ENCODE results near the gene BBS9.

Gene BBS9

DNA sequence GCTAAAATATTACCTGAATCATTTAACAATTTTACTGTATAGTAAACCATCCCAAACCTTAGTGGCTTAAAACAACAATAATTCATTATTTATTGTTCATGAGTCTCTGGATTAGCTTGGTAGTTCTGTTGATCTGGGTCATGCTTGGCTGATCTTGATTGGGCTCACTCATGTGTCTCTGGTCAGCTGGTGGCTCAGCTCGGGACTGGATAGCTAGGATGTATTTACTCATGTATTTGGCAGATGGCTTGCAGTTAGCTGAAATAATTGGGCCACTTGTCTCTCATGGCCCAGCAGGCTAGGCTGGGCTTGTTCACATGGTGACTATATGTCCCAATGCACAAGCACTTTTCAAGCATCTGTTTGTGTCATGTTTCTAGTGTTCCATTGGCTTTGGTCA is 262.8 kb downstream of the BBS9 start:
- no peak for DNase-seq

- no peak for DNase-seq
These were observed 264.4 kb downstream of the BBS9 start for GRCh38 chr7:33393770-33394169.

GRCh38 chr7:33395340-33395739 is 266.0 kb downstream of the BBS9 start:
- DNase-seq, result no peak

DNA sequence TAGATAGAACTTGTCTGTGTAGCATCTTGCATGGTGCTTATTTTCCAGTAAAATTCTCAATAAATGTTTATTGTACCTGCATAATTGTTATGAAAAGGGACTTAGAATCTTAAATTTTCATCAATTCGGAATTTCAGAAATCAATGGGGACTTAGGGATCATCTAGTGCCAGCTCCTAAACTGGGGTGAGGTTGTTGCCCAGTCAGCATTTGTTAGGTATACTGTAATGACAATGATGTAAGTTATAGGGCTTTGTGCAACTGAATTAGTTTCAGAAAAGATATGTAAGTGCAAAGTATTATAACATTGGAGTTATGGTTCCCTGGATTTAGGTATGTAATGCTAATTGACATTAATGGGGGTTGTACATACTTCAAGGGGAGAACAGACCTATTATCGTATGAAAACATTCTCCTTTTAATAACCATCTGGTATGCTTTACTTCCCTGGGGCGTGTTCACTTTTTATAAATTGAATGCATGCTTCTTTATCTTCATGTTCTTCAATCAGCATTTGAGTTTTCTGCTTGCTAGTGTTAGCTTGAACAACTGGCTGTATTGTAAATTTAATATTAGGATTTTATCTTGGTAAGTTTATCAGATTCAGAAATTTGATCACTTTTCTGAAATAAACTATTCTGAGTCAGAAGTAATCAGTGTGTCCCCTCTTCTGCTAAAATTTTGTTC is 270.3 kb downstream of the BBS9 start:
- DNase-seq, result no peak

DNA sequence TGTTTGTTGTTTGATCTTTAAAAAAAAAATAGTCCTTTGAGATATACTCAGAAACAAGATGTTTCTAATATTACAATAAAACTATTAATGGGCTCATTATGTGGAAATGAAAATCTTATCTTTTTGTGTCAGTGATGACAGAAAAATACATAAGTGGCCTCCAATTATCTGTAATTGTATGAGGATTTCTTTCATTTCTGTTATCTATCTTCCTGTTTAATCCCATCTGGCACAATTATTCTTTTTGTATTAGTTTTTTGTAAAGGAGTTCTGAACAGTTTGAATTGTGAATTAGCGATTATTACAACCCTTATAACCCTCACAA is 270.8 kb downstream of the BBS9 start:
- DNase-seq, result no peak

DNA sequence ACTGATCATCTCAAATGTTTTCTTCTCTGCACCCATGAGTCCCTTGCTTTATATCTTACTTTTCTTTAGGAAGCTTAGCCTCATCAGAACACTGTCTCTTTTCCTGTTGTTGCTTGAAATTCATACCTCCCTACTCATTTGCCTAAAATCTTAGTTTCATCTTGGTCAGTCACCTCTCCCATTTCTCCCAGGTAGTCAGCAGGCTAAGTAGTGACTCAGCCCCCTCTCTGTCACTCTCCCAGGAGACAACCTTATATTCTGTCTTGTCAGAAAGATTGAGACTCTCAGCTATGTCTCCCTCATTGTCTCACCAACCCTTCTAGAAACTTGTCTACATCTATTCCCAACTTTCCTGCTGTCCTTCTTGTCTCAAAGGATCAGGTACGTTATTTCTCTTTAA is 280.9 kb downstream of the BBS9 start:
- DNase-seq, result no peak

- DNase-seq, result no peak
These were observed 281.7 kb downstream of the BBS9 start for GRCh38 chr7:33411020-33411419.

DNA sequence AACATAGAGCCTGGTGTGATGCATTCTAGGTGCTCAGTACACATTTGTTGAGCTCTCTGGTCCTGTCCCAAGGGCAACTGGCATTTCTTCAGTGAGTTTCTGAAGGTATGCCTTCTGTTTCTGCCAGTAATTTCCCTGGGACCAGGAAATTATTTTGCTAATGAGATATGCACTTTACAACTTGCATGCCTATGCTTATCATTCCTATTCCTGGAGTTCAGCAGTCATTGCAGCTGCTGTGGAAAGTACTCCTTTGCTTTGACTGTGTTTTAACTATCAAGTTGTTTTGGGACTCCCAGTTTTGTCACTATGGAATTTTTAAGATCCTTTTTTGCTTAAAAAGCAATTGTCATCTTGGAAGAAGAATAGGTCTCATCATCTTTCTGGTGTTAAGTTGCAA is 283.0 kb downstream of the BBS9 start:
- DNase-seq, result no peak

- no peak for DNase-seq
These were observed 288.9 kb downstream of the BBS9 start for GRCh38 chr7:33418251-33418701.

DNA sequence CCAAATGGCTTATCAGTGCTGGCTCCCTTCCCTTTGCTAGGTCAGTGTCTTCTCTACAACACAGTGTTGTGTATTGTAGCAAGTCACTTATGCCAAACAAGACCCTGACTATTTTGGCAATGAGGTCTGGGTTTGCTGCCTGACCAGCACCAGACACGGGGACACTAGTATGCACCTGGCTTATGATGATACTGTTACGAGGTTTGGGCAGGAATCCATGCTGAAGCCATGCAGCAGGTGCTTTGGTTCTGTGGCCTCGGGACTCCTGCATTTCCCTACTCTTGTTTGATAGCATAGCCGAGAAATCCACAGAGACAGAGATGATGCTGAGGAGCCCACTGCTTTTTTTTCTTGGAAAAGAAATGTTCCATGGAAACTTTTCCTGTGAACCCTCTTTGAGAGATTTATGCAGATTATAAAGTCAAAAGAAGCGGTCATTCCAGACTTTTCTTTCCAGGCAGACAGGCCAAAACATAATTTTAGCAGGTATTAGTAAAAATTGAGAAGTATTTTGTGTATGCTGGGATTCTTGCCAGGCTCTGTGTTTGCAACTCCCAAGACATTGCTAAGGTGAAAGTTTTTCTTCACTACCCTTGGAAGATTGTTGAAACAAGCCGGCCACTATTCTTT is 291.1 kb downstream of the BBS9 start:
- no peak for DNase-seq

DNA sequence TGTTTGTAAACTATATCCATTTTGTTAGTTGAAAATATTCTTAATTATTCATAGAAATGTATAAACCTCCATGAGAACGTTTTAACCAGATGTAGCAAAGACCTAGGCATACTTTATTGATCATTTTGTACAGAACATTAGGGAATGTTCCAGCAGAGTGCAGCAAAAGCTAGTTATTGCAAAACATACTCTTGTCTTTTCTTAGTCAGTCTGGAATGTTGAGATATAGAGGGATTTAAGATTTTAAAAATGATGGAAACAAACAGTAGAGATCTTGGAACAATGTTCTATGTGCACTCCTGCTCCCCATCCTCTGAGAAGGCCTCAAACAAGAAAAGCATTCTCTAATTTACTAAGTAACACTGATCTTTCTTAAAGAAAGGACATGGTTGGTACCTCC is 292.1 kb downstream of the BBS9 start:
- no peak for DNase-seq

- no peak for DNase-seq
These were observed 292.8 kb downstream of the BBS9 start for GRCh38 chr7:33422141-33422540.

DNA sequence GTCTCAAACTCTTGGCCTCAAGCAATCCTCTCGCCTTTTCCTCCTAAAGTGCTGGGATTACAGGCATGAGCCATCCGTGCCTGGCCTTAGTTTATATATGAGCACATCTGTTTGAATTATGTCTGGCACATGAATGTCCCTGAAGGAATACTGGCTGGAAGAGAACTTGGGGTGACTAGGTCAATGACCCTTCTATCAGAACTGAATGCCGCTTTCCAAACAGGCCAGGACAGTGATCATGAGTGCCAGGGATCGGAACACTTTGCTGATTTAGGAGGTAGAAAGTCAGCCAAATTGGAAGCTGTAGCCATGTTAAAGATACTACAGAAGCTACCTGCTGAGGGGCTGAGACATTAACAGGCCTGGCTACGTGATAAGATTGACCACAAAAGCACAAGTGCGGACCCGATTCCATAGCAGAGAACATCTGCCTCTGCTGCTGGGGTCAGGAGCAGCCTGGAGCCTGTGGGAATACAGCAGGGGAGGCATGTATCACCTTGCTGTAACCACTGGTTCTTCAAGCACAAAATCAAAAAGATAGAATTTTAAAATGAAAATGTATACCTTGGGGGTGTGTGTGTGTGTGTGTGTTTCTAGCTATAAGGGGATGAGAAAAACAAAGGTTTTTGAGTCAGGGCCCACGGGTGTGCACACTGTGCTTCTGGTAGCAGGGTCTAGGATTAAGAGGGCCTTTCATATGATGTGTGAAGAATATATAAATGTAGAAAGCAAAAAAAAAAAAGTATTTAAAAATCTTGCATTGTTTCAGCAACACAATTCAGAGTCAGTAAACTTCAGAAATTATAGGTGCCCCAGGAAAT is 293.7 kb downstream of the BBS9 start:
- no peak for DNase-seq

- DNase-seq, result peak; percentile 15
These were observed 294.3 kb downstream of the BBS9 start for GRCh38 chr7:33423646-33424020.

DNA sequence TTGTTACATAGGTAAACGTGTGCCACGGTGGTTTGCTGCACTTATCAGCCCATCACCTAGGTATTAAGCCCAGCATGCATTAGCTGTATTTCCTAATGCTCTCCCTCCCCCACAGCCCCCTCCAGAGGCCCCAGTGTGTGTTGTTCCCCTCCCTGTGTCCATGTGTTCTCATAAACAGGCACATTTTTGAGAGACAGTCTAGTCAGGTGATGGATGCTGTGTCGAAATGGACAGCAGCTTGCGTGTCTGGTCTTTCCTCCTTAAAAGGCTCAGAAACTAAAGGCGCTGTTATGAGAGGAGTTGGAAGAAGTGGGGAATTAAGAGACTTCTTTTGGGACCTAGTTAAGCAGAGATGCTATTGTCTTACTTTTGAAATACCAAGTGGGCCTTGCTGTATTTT is 296.0 kb downstream of the BBS9 start:
- DNase-seq, result no peak

GRCh38 chr7:33425929-33426678 is 296.7 kb downstream of the BBS9 start:
- no peak for DNase-seq

GRCh38 chr7:33428415-33428814 is 299.1 kb downstream of the BBS9 start:
- no peak for DNase-seq

DNA sequence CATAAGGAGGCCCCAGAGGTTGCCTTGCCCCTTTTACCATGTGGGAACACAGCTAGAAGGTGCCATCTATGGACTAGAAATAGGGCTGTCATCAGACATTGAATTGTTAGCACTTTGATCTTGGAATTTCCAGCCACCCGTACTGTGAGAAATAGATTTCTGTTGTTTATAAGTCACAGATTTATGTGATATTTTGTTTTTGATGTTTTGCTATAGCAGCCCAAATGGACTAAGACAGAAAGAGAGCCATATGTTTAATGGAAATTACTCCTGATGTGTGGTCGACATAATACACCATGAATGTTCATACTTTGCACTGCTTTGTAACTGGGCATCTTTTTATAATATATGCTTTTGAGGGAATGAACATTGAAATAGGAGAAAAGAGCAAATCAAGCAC is 302.2 kb downstream of the BBS9 start:
- DNase-seq, result no peak

- no peak for DNase-seq
These were observed 303.5 kb downstream of the BBS9 start for GRCh38 chr7:33432821-33433220.

- no peak for DNase-seq
These were observed 304.0 kb downstream of the BBS9 start for GRCh38 chr7:33433357-33433756.

DNA sequence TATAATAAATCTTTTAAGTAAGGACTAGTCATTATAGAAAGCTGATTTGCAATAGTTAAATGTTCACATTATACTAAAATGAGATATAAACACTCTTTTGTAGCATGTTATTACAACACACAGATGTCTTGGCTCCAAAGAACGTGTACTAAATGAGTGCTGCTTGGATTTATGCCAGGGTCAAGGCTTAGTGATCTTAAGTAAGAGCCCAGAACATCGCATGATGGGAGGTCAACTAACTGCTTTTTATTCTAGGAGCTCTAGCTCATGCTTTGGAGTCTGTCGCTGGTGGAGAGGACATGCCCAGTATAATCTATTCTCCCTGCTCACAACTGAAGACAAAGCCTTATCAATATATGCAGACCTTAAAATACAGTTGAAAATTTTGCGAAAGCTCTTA is 315.1 kb downstream of the BBS9 start:
- no peak for DNase-seq

- DNase-seq, result no peak
These were observed 317.2 kb downstream of the BBS9 start for GRCh38 chr7:33446551-33446950.

DNA sequence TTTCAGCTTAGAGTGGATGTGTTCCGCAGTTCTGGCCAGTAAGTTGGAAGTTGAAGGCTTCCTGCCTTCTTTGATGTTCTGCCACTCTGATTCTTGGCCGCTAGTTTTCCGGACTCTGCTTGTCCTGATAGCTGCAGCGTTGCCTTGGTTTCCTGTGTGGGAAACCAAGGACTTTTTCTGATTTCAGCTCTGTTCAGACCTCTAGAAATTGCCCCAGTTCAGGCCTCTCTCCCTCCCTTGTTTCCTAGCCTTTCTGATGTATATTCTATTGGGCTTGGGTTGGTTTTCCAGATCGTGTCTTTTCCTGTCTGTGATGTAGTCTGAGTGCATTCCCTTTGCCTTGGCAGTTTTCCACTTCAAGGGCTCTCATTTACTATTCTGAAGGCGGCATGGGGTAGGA is 318.7 kb downstream of the BBS9 start:
- DNase-seq, result no peak

DNA sequence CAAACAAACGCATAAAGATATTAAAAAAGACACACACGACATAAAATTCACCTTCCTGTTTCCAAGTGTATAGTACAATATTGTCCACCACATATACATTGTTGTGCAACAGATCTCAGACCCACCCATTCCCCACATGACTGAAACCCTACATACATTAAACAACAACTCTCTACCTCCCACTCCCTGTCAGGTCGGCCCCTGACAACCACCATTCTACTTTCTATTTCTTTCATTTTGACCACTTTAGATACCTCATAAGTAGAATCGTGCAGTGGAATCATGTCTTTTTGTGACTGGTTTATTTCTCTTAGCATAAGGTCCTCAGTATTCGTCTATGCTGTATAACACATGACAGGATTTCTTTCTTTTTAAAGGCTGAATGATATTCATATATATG is 320.5 kb downstream of the BBS9 start:
- DNase-seq, result no peak

All from activated CD4-positive, alpha-beta T cell treated with anti-CD3 and anti-CD28 coated beads, Interleukin-10, Interleukin-2, amounts not matched to agents 100 ng/mL and 50 ng/mL, durations not matched to agents 16 hours and 8 hours (primary cell).